ENCODE data around the gene STIMATE.

Gene STIMATE

GRCh38 chr3:52830535-52831258, 66.7 kb downstream of the STIMATE start, which contains the start of gene ITIH4:
ITIH4 (minus strand) TSS chr3:52830672; CDS start chr3:52830642, 30 bp downstream.
- Histone ChIP-seq H3K9me2 (replicated peaks; ENCODE audit: control insufficient read depth, low read length) (no peaks in the 10 kb centered on the region), H3K4me3 (ENCODE audit: low read length) (no peak within 1 kb of the TSS), H3K4me2 (ENCODE audit: low read length) (no peak within 1 kb of the TSS), H3K27me3 (ENCODE audit: control insufficient read depth, low read length) (no peaks in the 10 kb centered on the region), H4K20me1 (ENCODE audit: control insufficient read depth, insufficient read depth, low read depth, low read length) (no peaks in the 10 kb centered on the region), H3F3A (ENCODE audit: control insufficient read depth, insufficient read depth) (no peaks in the 10 kb centered on the region), H3K27ac (ENCODE audit: low read depth, low read length) (no peak within 1 kb of the TSS), H3K79me2 (ENCODE audit: control insufficient read depth, low read length) (no peaks in the 10 kb centered on the region), H3K4me1 (ENCODE audit: control insufficient read depth, low read length) (no peaks in the 10 kb centered on the region), H3K9me3 (ENCODE audit: control insufficient read depth, insufficient read depth, low read length) (no peaks in the 10 kb centered on the region), H3K36me3 (ENCODE audit: control insufficient read depth, low read length) (no peaks in the 10 kb centered on the region)
- no peak for TF ChIP-seq EZH2phosphoT487 (IDR thresholded peaks at IDR 0.05; ENCODE audit: borderline replicate concordance, low read length)
- no peak for TF ChIP-seq CTCF (IDR thresholded peaks at IDR 0.05; ENCODE audit: low read depth, low read length, poor library complexity, severe bottlenecking)

GRCh38 chr3:52829906-52830463, 67.4 kb downstream of the STIMATE start:
- TF ChIP-seq EZH2phosphoT487 (IDR thresholded peaks at IDR 0.05; ENCODE audit: borderline replicate concordance, low read length) (no peak), CTCF (IDR thresholded peaks at IDR 0.05; ENCODE audit: low read depth, low read length, poor library complexity, severe bottlenecking) (no peak)
- Histone ChIP-seq H3K79me2 (ENCODE audit: control insufficient read depth, low read length) (no peaks in the 10 kb centered on the region), H3K27me3 (ENCODE audit: control insufficient read depth, low read length) (no peaks in the 10 kb centered on the region), H3K9me2 (replicated peaks; ENCODE audit: control insufficient read depth, low read length) (no peaks in the 10 kb centered on the region), H3K4me2 (ENCODE audit: low read length) (no peak overlapping the region), H3K9me3 (ENCODE audit: control insufficient read depth, insufficient read depth, low read length) (no peaks in the 10 kb centered on the region), H3K27ac (ENCODE audit: low read depth, low read length) (no peak overlapping the region), H3K4me1 (ENCODE audit: control insufficient read depth, low read length) (no peaks in the 10 kb centered on the region), H3K4me3 (ENCODE audit: low read length) (no peak overlapping the region), H4K20me1 (ENCODE audit: control insufficient read depth, insufficient read depth, low read depth, low read length) (no peaks in the 10 kb centered on the region), H3K36me3 (ENCODE audit: control insufficient read depth, low read length) (no peaks in the 10 kb centered on the region), H3F3A (ENCODE audit: control insufficient read depth, insufficient read depth) (no peaks in the 10 kb centered on the region)

- Histone ChIP-seq H3F3A (ENCODE audit: control insufficient read depth, insufficient read depth) (no peaks in the 10 kb centered on the region), H3K79me2 (ENCODE audit: control insufficient read depth, low read length) (no peaks in the 10 kb centered on the region), H3K9me3 (ENCODE audit: control insufficient read depth, insufficient read depth, low read length) (no peaks in the 10 kb centered on the region), H3K27ac (ENCODE audit: low read depth, low read length) (no peak overlapping the region), H3K9me2 (replicated peaks; ENCODE audit: control insufficient read depth, low read length) (no peaks in the 10 kb centered on the region), H4K20me1 (ENCODE audit: control insufficient read depth, insufficient read depth, low read depth, low read length) (no peaks in the 10 kb centered on the region), H3K4me2 (ENCODE audit: low read length) (no peak overlapping the region), H3K4me1 (ENCODE audit: control insufficient read depth, low read length) (no peaks in the 10 kb centered on the region), H3K4me3 (ENCODE audit: low read length) (no peak overlapping the region), H3K36me3 (ENCODE audit: control insufficient read depth, low read length) (no peaks in the 10 kb centered on the region), H3K27me3 (ENCODE audit: control insufficient read depth, low read length) (no peaks in the 10 kb centered on the region)
- TF ChIP-seq EZH2phosphoT487 (IDR thresholded peaks at IDR 0.05; ENCODE audit: borderline replicate concordance, low read length) (no peak), CTCF (IDR thresholded peaks at IDR 0.05; ENCODE audit: low read depth, low read length, poor library complexity, severe bottlenecking) (no peak)
Measured at GRCh38 chr3:52829482-52829881, 67.9 kb downstream of the STIMATE start.
